Sciatic nerve (tissue), 2 donors: ENCODE data around the gene HSPA9. TPM values are rescaled to one million over a fixed set of nuclear protein-coding genes. Genes with fewer than 3 reads are reported as not detected.

Experiments used
- ATAC-seq: fragments of 200-7000 bp; cut with Tn5 transposase; one replicate; pipeline ENCODE4 v1.9.1; 2020; ENCODE audit warnings: mild to moderate bottlenecking, moderate library complexity
- DNase-seq: peaks from one replicate; pipeline ENCODE4 v3.0.0-alpha.2; 2020; ENCODE audit warnings: low spot score
- intact Hi-C: fragments of 100-400 bp; cut with DNase I; formaldehyde crosslinking; loops from one replicate; pipeline ENCODE4 v1.14.2; 2022
- total RNA-seq: library from RNA; stranded (reverse); fragmentation: NEBNext Ultra II Directional; extraction: Animal tissue kit (Norgen Biotek cat#: 25700); gene quantifications from one replicate; pipeline ENCODE4 v1.2.1, GENCODE V29; 2021
- donor health status: DM: no; HTN: no; CAD: no.
- donor health status: DM: no; HTN: no; CAD: no.

Gene HSPA9
- total RNA-seq, 1 donor from 2014 or later: 152 TPM

DNA sequence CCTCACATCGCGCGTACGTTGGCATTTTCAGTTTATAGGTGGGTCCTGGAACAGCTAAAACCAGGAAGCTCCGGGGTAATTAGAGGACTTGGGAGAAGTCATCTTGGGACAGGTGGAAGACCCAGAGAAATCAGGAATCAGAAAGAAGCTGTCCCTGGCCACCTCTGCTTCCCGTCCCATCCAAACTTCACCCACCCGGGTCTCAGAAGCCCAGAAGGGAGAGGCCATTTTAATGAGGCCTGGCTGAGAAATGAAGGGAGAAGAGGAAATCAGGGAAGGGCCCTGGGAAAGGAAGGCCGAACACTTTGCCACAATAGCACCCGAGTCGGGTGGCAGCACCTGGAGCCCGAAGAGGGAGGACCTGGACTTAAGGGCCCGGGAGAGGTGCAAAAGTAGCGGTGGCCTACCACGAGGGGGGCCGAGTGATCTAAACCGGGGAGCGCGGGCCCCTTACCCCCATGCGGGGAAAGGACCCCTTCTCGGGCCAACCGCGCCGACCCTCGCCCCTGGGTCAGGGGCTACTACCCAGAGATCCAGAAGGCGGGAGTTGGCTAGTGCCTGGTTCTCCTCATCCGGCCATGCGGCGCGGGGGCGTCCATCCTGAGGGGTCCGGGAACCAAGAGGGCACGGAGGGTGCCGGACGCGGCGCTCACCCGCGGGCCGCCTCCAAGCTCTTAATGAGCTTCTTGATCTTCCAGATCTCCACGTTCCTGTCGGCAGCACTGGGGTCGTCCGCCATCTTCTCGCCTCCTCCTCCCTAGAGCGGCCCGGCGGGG lies 32.8 kb downstream of the HSPA9 start:
- intact Hi-C loops: no loop called here
- no peak for DNase-seq
- ATAC-seq: peak; percentile 0

GRCh38 chr5:138541511-138542179 lies 33.6 kb downstream of the HSPA9 start:
- DNase-seq (no peak), ATAC-seq (no peak)
- intact Hi-C loops: no loop called here

GRCh38 chr5:138539791-138540190 lies 35.4 kb downstream of the HSPA9 start:
- no peak for DNase-seq
- intact Hi-C loops: no loop called here
- no peak for ATAC-seq

- DNase-seq (no peak), ATAC-seq (no peak)
- intact Hi-C loops: no loop called here
Observed at GRCh38 chr5:138538943-138539627, 36.1 kb downstream of the HSPA9 start.

- intact Hi-C loops: no loop called here
- no peak for DNase-seq
- ATAC-seq: peak; percentile 14
Observed at GRCh38 chr5:138536665-138537315, 38.4 kb downstream of the HSPA9 start.

GRCh38 chr5:138536215-138536614 lies 39.0 kb downstream of the HSPA9 start:
- no peak for ATAC-seq
- intact Hi-C loops: no loop called here

DNA sequence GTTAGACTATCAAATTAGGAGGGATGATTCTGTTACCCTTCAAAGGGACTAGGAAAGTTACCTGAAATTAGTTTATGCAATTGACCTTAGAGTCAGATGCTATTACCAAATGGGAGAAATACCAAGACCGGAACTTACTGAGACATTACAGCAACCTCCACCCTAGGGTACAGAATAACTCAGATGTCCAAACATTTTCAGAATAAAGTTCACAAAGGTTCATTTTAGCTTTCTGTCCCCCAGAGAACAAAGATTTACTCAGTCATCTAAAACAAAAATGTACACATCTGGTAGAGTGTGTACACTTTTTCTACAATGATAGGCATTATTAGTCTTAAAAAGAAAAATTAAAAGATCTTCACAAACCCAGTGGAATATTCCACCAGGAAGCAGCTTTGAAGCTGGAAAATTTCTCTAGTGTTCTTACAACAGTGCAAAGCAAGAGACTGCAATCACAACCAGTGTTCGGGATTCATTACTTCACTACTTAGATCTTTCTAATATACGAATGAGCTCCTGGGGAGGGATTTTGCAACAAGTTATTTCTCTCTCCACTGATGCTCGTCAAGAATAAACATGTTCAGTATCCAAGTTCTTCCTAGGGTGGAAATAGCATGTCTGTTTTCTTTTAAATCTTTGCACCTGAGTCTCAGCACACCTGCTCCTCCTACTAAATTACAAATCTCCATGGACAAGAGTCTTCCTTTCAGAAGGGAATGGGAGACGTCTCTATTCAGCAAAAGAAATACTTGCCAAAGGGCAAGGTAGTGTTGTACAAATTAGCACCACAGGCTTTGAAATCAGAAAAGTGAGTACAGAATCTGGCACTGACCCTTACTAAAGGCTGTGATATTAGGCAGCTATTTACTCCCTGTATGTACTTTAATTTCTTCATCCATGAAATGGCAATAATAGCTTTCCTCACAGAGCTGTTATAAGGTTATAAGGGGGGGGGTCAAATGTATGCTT lies 40.9 kb downstream of the HSPA9 start:
- ATAC-seq: peak; percentile 37
- intact Hi-C loops: no loop called here

More at GRCh38 chr5:138536215-138536614, 39.0 kb downstream of the HSPA9 start:
- DNase-seq: no peak

GRCh38 chr5:138529812-138530211 lies 45.4 kb downstream of the HSPA9 start:
- no peak for DNase-seq
- ATAC-seq: no peak
- intact Hi-C loops: no loop called here

More for the DNA sequence above, 40.9 kb downstream of the HSPA9 start:
- no peak for DNase-seq

- intact Hi-C loops: no loop called here
- ATAC-seq: no peak
- DNase-seq: no peak
Observed at GRCh38 chr5:138528744-138529469, 46.3 kb downstream of the HSPA9 start.

GRCh38 chr5:138528208-138528607 lies 47.0 kb downstream of the HSPA9 start:
- ATAC-seq (no peak), DNase-seq (no peak)
- intact Hi-C loops: no loop called here

GRCh38 chr5:138527170-138527569 lies 48.0 kb downstream of the HSPA9 start:
- ATAC-seq: no peak
- intact Hi-C loops: no loop called here
- no peak for DNase-seq

- intact Hi-C loops: no loop called here
- ATAC-seq: no peak
- no peak for DNase-seq
Observed at GRCh38 chr5:138523406-138523805, 51.8 kb downstream of the HSPA9 start.

GRCh38 chr5:138520971-138521370 lies 54.2 kb downstream of the HSPA9 start:
- no peak for DNase-seq
- intact Hi-C loops: no loop called here
- no peak for ATAC-seq

- intact Hi-C loops: no loop called here
- ATAC-seq (no peak), DNase-seq (no peak)
Observed at GRCh38 chr5:138517437-138517836, 57.8 kb downstream of the HSPA9 start.

DNA sequence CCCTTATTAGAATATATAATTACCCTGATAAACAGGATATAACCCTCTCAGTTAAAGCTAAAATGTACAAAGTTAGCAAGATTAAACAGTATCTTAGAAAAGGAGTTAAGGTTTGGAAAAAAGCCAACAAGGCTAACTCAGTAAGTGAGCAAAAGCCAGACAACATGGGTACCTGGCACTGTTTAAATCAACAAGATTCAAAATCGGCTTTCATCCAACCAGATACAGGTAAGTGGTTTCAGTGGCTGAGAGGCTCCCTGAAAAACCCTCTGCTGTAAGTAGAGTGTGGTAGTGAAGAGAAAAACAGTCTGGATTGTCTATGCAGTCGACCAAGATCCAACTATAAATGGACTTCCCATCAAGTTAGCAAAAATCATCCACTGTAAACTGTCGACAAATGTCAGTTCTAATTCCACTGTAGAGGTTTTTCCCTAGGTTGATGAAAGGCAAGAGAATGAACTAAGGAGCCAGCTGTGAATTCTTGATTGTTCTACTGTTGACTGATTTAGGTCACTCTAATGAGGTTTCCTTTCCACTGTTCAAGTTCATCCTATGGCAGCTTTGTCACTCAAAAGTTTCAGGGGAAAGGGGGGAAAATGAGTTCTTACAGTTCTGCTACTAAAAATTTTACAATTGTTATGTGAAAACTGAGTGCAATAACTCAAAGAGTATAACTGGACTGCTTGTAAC lies 59.5 kb downstream of the HSPA9 start:
- no peak for DNase-seq
- intact Hi-C loops: no loop called here
- ATAC-seq: no peak

GRCh38 chr5:138514021-138514420 lies 61.2 kb downstream of the HSPA9 start:
- intact Hi-C loops: no loop called here
- ATAC-seq (no peak), DNase-seq (no peak)

DNA sequence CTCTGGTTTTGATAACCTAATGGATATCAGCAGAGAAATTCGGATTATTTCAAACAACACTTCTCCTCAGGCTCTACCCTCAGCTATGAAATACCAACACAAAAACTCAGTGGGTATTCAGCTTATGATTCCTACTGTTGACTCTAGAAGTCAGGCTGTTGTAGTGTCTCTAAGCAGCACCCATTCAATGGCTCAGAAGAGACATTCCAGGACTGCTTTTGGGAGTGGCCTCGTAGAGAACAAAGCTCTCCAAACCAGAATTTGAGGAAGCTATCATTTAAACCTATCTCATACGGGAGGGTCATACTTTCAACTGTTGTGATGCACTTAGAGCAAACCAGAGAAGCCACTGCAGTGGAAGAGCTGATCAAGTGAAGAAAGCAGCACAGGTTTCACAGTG lies 66.2 kb downstream of the HSPA9 start:
- ATAC-seq (no peak), DNase-seq (no peak)
- intact Hi-C loops: no loop called here
